ENCODE results near the gene MRPS17.
"Not testable (repeated sequence)": the region's sequence is repeated elsewhere in the genome, so short reads cannot be mapped to it uniquely, and the experiment has no call there.

Gene MRPS17

GRCh38 chr7:55951637-55952351, at the start of gene MRPS17:
TSS of gene MRPS17 (plus strand) at chr7:55951877. CDS start at chr7:55953196, 1,319 bp downstream.
- DNase-seq (ENCODE audit: low read depth in 2 of 2) = peak; percentile 87 to 90

- DNase-seq (ENCODE audit: low read depth in 2 of 2) = no peak
Measured at GRCh38 chr7:55903985-55904759, 47.5 kb upstream of the MRPS17 start.

DNA sequence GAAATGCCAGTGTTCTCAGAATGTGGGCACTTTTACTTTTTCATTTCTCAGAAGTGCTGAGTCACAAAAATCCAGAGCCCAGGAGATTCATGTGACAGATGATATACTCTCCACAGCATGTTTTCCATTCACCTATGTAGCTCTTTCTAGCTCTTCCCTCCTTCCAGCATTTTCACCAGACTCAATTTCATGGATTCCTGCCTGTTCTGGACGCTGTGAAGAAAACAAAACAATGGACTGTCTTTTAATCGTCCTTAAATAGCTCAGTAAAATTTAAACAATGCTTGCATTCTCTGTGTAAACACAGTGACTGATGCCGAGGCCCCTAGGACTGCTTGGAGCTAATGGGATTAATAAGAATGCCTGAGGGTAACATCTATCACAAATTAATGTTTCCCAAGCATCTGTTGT, 38.9 kb upstream of the MRPS17 start:
- no peak for DNase-seq (ENCODE audit: low read depth in 2 of 2)

DNA sequence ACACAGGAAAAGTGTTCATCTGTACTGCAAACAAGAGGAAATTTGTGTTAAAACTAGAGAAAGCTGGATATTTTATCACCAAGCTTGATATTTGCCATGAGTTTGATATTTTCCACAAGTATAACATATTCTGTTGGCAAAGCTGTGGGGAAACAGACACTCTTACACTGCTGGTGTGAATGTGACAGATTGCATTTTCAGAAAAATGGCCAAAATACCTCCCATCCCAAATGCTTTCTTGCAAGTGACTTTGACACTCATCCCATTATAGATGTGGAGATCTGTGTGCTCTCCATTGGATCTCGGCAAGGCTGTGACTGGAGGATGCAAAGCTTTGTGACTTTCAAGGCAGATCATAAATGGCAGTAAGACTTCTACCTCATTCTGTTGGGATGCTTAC, 33.9 kb upstream of the MRPS17 start:
- no peak for DNase-seq (ENCODE audit: low read depth in 2 of 2)

DNA sequence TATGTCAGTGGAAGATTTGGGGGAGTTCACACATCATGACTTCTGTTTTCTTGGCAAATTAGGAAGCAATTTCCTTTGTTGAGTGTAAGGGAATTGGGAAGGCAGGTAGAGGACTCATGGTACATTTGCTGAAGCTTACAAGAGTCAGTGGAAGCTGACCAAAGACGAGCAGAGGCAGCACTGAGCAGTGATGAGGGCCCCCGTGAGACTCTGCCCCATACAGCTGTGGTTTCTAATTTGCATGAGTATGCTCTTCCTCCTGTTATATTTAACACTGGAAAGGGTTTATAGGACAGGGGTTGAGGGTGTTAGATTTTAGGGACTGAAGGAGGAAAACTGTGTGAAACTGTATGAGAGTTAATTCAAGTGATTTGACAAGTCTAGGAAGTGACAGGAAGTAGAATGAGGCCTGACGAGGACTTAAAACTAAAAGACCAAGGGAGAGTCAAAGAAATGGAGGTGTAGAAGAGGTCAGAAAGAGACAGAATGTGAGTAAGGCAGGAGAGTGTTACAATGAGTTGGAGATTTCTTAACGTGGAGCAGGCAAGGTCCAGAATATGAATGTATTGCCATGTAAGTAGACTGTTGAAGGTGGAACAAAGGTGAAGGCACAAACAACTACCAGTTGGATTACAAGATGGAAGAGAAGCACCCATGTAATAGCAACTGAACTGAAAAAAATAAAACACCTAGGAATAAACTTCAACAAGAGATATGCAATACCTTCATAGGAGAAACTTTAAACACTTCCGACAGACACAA, 23.5 kb upstream of the MRPS17 start:
- DNase-seq (ENCODE audit: low read depth in 2 of 2) = no peak

DNA sequence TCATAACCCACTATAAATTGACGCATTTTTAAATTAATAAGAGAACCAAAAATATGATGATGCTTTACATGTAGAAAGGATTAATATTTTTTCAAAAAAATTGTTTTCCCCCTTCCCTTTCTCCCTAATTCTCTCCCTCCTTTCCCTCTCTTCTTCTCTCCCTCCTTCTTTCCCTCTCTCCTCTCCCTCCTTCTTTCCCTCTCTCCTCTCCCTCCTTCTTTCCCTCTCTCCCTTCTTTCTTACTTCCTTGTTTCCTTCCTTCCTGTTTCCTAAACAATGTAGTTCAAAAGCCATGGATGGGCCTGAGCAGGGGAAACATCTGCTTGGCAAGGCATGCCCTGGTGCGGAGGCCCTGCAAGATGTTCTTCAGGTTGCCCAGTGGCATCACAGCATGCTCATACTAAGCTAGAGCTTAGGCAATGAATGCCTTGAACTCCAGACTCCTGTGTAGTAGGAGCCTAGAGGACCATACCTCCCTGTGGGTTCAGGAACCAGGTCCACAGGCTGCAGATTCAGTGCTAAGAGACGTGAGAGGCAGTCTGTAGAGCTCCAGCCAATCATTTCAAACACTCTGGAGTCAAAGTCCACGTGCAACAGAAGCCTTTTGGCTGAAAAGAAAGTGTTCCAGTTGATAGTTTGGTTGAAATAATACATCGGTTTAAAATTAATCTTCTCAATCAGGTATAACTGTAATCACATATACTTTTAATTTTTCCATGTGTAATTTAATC, 20.1 kb upstream of the MRPS17 start:
- no peak for DNase-seq (ENCODE audit: low read depth in 2 of 2)

DNA sequence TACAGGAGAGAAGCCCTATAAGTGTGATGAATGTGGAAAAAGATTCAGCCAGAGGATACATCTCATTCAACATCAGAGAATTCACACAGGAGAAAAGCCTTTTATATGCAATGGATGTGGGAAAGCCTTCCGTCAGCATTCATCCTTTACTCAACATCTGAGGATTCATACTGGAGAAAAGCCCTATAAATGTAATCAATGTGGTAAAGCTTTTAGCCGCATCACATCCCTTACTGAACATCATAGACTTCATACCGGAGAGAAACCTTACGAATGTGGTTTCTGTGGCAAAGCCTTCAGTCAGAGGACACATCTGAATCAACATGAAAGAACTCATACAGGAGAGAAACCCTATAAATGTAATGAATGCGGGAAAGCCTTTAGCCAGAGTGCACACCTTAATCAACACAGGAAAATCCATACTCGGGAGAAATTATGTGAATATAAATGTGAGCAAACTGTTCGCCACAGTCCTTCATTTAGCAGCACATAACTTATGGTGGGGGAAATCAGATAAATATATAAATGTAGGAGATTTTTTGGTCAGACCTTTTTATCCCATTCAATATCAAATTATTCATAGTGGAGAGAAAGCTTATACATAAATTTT, 12.1 kb upstream of the MRPS17 start:
- DNase-seq (ENCODE audit: low read depth in 2 of 2) = no peak

DNA sequence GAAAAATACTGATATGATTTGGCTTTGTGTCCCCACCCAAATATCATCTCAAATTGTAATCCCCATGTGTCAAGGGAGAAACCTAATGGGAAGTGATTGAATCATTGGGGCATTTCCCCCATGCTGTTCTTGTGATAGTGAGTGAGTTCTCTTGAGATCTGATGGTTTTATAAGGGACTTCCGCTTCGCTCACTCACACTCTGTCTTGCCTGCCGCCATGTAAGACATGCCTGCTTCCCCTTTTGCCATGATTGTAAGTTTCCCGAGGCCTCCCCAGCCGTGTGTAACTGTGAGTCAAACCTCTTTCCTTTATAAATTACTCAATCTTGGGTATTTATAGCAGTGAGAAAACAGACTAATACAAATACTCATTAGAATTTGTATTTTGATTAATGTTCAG, 5.1 kb upstream of the MRPS17 start:
- no peak for DNase-seq (ENCODE audit: low read depth in 2 of 2)

GRCh38 chr7:55952352-55952671, 635 bp downstream of the MRPS17 start:
- DNase-seq (ENCODE audit: low read depth in 2 of 2) = not testable (repeated sequence)

- no peak for DNase-seq (ENCODE audit: low read depth in 2 of 2)
Measured at GRCh38 chr7:55953707-55954475, 2.2 kb downstream of the MRPS17 start.

DNA sequence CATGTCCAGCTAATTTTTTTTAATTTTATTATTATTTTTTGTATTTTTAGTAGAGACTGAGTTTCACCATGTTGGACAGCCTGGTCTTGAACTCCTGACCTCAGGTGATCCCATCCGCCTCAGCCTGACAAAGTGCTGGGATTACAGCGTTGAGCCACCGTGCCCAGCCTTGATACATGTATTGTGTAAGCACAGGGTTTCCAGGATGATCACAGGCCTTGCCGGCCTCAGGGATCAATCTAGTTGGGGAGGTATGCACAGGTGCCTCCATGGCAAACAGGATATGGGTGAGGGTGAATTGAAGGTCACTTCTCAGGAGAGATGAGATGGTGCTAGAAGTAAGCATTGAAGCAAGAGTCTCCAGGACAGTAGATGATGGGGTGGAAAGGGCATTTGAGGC, 5.5 kb downstream of the MRPS17 start:
- no peak for DNase-seq (ENCODE audit: low read depth in 2 of 2)

GRCh38 chr7:55962014-55962413, 10.3 kb downstream of the MRPS17 start:
- no peak for DNase-seq (ENCODE audit: low read depth in 2 of 2)

GRCh38 chr7:55963584-55964168, 12.0 kb downstream of the MRPS17 start:
- no peak for DNase-seq (ENCODE audit: low read depth in 2 of 2)

DNA sequence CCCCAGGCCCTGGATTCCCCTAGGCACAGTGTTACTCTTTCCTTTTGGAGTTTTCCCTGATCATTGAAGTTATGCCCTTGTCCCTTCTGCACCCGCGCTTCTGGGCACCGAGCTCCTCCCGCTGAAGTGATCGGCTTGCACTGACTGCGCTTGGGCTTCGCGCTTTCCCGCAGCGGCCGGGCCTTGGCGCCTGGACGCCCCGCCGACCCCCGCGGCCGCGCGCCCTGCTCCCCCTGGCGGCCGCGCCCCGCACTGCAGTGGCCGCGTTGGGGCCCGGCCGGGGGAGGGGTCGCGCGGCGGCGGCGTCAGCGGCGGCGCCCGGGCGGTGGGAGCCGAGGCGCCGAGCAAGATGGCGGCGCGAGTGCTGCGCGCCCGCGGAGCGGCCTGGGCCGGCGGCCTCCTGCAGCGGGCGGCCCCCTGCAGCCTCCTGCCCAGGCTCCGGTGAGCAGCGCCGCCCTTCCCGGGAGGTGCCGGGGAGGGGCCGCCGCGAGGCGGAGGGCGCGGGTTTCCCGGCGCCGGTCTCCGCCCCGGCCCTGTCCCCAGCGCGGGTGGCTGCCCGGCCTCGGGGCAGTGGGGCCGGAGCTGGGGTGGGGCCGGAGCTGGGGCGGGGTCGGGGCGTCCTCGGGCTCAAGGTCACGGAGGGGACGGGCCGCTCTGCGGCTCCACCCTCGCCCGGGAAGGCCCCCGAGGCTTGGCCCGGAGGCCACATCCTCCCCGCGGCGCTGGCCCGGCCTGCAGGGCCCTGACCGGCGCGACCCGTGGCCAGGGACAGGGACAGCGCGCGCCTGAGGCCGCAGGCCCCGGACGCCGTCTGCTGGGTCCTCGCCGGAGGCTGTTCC, 12.8 kb downstream of the MRPS17 start, which contains the start of gene NIPSNAP2:
NIPSNAP2 (plus strand) TSS at position 325 of the 839 bp plus-strand sequence; CDS start at position 350, 25 bp downstream.
- DNase-seq (ENCODE audit: low read depth in 2 of 2) = peak; percentile 43 to 44

DNA sequence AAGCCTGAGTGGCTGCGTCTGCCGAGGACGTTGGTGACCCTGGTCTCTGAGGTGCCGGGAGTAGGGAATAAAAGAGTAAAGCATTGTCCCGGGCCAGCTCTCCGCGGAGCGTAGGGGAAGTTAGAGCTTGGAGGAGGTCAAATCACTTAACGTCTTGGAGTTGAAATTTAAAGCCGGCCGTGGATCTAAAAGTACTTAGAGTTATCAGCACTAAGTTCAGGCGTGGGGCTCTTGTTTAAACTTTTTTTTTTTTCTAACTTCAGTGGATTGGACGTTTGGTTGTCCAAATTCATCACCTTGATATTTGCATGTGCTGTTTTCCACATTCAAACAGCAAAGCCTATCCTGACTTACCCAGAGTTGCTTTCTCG, 13.4 kb downstream of the MRPS17 start:
- no peak for DNase-seq (ENCODE audit: low read depth in 2 of 2)

DNA sequence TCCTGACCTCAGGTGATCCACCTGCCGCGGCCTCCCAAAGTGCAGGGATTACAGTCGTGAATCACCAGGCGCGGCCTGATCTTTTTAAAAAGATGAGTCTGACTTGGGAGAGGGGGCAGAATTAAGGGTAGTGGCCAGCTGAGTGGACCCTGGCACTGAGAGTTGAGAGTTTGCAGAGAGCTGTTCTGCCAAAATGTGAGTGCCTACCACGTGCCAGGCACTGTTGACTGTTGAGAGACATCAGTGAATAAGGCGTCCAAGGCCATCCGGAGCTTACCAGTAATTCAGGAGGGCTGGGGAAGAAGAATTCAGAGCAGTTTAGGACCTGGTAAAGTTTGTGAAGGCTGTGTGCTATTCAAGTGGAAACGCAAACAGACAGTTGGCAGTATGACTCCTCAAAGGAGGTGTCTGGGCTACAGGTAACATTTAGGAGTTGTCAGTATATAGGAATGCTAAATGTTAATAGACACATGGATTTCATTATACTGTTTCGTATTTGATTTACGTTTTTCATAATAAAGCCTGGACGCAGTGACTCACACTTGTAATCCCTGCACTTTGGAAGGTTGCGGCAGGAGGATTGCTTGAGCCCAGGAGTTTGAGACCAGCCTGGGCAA, 14.2 kb downstream of the MRPS17 start:
- DNase-seq (ENCODE audit: low read depth in 2 of 2) = no peak

GRCh38 chr7:55966851-55967250, 15.2 kb downstream of the MRPS17 start:
- DNase-seq (ENCODE audit: low read depth in 2 of 2) = no peak

GRCh38 chr7:55969391-55969790, 17.7 kb downstream of the MRPS17 start:
- DNase-seq (ENCODE audit: low read depth in 2 of 2) = no peak

GRCh38 chr7:55970561-55970960, 18.9 kb downstream of the MRPS17 start:
- no peak for DNase-seq (ENCODE audit: low read depth in 2 of 2)

Measured in stimulated activated CD8-positive, alpha-beta memory T cell treated with anti-CD3 and anti-CD28 coated beads, Interleukin-2, amount 100 ng/mL, for 48 hours (primary cell).